Muscle layer of duodenum (tissue), 2 donors: ENCODE data around the gene SHC3.

ENCODE experiments used
- H3K27ac ChIP-seq: one replicate; pipeline ENCODE4 v1.7.0; 2013; ENCODE audit warnings: mild to moderate bottlenecking, low read length
- H3K27me3 ChIP-seq: one replicate; pipeline ENCODE4 v1.7.0; 2013; ENCODE audit warnings: low read depth, mild to moderate bottlenecking, control low read depth, low read length
- H3K36me3 ChIP-seq, 2 donors: one replicate each; pipeline ENCODE4 v1.7.0; 2013; ENCODE audit warnings: low read length in 2 of 2, control low read depth in 1 of 2, mild to moderate bottlenecking in 1 of 2; ENCODE audit not compliant: insufficient read depth in 2 of 2, control insufficient read depth in 1 of 2
- H3K4me1 ChIP-seq, 2 donors: one replicate each; pipeline ENCODE4 v1.7.0; 2013; ENCODE audit warnings: low read length in 2 of 2, mild to moderate bottlenecking in 2 of 2, control low read depth in 1 of 2, moderate library complexity in 1 of 2; ENCODE audit not compliant: insufficient read depth in 2 of 2, control insufficient read depth in 1 of 2
- H3K4me3 ChIP-seq, 2 donors: one replicate each; pipeline ENCODE4 v1.7.0; 2013; ENCODE audit warnings: low read length in 2 of 2, low read depth in 1 of 2, mild to moderate bottlenecking in 1 of 2
- H3K9me3 ChIP-seq, 2 donors: one replicate each; pipeline ENCODE4 v1.7.0; 2013; ENCODE audit warnings: low read length in 2 of 2, control low read depth in 1 of 2, mild to moderate bottlenecking in 1 of 2; ENCODE audit not compliant: control insufficient read depth in 1 of 2
- donor health status: healthy.

SHC3 gene

GRCh38 chr9:88990041-88990728, 188.4 kb downstream of the SHC3 start:
- H3K4me1 ChIP-seq, result peaks cover 9 to 19% of the 10 kb centered on the region in 2 donors
- no peaks in the 10 kb centered on the region for H3K36me3 ChIP-seq
- H3K27ac ChIP-seq, result no peak overlapping the region
- H3K27me3 ChIP-seq, result no peaks in the 10 kb centered on the region
- peak overlapping the region in 1 of 2 donors; percentile 80 for H3K4me3 ChIP-seq
- no peaks in the 10 kb centered on the region for H3K9me3 ChIP-seq

DNA sequence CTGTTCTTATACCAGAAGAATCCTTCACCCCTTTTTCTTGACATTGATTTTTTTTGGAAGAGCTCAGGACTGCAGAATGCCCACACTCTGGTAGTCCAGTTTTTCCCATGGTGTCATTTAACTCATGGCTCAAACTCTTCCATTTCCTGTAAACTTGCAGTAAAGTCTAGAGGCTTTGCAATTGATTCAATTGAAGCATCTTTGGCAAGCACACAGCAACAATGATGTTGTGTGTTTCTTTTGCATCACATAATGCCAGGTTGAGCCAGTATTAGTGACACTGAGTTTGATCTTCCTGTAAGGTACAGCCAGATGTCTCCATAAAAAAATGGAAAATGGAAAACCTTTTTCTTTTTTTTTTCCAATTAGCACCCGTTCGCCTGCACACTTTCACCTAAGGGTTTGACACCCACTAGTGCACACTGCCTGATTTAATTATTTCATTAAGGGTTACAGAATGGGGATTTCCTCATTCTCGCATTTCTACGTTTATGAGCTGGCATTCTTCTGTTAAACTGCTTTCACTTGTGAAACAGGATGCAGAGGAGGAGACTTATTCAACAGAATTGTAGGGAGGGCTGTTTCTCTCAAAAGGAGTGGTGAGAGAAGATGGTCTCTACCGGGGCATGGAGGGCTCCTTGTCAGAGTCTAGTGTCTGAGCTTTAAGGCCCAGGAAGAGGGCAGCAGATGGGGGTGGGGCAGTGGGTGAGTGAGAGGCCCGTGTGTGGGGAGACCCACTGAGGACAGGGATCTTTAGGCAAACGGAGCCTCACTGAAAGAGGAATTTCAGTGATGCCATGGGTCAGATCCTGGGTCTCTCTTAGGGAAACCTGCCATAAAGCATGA, 189.6 kb downstream of the SHC3 start:
- peak overlapping the region; percentile 26 for H3K27ac ChIP-seq
- peaks cover 6 to 8% of the 10 kb centered on the region in 2 donors for H3K4me1 ChIP-seq
- H3K9me3 ChIP-seq, result no peaks in the 10 kb centered on the region
- H3K27me3 ChIP-seq, result no peaks in the 10 kb centered on the region
- no peak overlapping the region for H3K4me3 ChIP-seq
- no peaks in the 10 kb centered on the region for H3K36me3 ChIP-seq

- Histone ChIP-seq H3K4me1 (peaks cover 0 to 3% of the 10 kb centered on the region in 2 donors), H3K9me3 (no peaks in the 10 kb centered on the region), H3K27me3 (no peaks in the 10 kb centered on the region), H3K4me3 (no peak overlapping the region), H3K36me3 (no peaks in the 10 kb centered on the region), H3K27ac (no peak overlapping the region)
Measured at GRCh38 chr9:88987661-88988060, 191.0 kb downstream of the SHC3 start.

DNA sequence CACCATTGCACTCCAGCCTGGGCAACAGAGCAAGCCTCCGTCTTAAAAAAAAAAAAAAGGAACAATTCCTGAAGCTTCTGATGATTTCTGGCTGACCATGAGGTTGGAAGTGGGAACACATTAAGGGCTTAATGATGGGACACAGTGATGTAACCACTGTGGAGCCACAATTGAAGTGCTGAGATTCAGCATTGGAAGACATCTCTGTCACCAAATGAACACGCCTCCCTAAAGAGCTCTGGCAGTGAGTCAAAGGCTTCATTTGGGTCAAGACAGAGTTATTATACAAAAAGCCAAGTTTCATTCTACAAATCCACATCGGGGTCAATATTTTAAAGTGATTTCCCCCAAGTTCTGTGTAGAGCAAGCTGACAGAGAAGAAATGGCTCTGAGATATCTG, 191.8 kb downstream of the SHC3 start:
- Histone ChIP-seq H3K27ac (no peak overlapping the region), H3K4me3 (no peak overlapping the region), H3K9me3 (peaks cover 0 to 5% of the 10 kb centered on the region in 2 donors), H3K4me1 (peaks cover 0 to 3% of the 10 kb centered on the region in 2 donors), H3K27me3 (no peaks in the 10 kb centered on the region), H3K36me3 (no peaks in the 10 kb centered on the region)

- Histone ChIP-seq H3K27ac (no peak overlapping the region), H3K36me3 (no peaks in the 10 kb centered on the region), H3K9me3 (peaks cover 0 to 5% of the 10 kb centered on the region in 2 donors), H3K4me1 (peaks cover 0 to 3% of the 10 kb centered on the region in 2 donors), H3K27me3 (no peaks in the 10 kb centered on the region), H3K4me3 (no peak overlapping the region)
Measured at GRCh38 chr9:88985616-88986015, 193.0 kb downstream of the SHC3 start.

DNA sequence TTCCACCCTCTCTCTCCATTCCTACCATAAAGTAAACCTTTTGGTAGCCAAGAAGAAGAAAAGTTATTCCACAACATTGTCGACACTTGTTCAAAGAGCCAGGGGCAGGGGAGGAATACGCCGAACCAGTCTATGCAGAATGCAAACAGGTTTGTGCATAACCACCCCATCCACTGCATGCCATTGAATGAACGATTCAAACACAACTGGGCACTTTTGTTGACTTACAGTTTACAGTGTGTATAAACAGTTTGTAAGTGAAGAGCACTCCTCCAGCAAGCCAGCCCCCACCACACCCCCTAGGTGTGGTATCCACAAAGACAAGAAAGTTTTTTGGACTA, 194.1 kb downstream of the SHC3 start:
- no peak overlapping the region for H3K4me3 ChIP-seq
- no peaks in the 10 kb centered on the region for H3K4me1 ChIP-seq
- no peaks in the 10 kb centered on the region for H3K36me3 ChIP-seq
- H3K27ac ChIP-seq, result no peak overlapping the region
- H3K9me3 ChIP-seq, result peaks cover 0 to 5% of the 10 kb centered on the region in 2 donors
- no peaks in the 10 kb centered on the region for H3K27me3 ChIP-seq

DNA sequence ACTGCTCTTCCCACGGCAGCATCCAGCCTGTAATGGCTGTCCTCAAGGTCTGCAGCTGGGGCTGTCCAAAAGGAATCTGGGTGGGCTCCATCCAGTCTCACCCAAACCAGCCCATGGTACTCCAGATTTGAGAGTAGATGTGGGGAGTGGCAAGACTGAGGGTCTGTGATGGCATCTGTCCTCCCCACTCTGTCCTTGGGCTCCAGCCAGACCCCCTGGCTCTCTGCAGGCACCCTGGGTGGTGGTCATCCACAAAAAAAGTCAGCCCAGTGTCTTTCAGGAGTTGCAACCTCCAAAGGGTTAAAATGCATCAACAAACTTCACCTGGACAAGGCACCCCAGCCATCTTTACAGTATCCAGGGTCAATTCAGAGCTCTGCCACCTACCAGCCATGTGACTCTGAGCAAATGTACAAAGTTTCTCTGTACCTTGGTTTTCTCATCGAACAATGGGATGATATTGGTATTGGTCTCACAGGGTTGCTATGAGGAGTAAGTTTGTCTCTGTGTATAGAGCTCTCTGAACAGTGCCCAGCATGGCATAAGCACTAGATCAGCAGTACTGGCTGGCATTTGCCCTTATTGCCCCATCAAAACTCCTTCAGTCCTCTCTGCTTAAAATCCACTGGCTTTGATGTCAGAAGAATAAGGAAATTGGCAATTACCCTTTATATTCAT, 194.6 kb downstream of the SHC3 start:
- no peaks in the 10 kb centered on the region for H3K27me3 ChIP-seq
- no peaks in the 10 kb centered on the region for H3K36me3 ChIP-seq
- no peak overlapping the region for H3K27ac ChIP-seq
- peaks cover 0 to 5% of the 10 kb centered on the region in 2 donors for H3K9me3 ChIP-seq
- H3K4me3 ChIP-seq, result no peak overlapping the region
- no peaks in the 10 kb centered on the region for H3K4me1 ChIP-seq

- Histone ChIP-seq H3K4me3 (no peak overlapping the region), H3K36me3 (no peaks in the 10 kb centered on the region), H3K9me3 (peaks cover 0 to 5% of the 10 kb centered on the region in 2 donors), H3K27me3 (no peaks in the 10 kb centered on the region), H3K4me1 (peaks cover 0 to 6% of the 10 kb centered on the region in 2 donors), H3K27ac (no peak overlapping the region)
Measured at GRCh38 chr9:88980740-88981203, 197.8 kb downstream of the SHC3 start.

DNA sequence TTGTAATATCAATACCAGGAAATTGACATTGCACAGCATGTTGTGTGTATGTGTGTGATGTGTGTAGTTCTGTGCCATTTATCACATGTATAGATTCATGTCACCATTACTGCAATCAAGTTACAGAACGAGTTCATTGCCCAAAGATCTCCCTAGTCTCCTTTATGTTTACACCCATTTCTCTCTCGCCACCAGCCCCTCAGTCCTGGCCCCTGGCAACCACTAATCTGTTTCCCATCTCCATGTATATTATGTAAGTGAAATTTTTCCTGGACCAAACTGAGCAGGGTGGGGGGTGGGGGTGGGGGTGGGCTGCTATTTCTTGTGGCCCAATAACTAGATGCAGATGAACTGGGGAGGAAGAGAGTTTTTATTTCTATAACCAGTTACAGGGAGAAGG, 198.8 kb downstream of the SHC3 start:
- no peak overlapping the region for H3K27ac ChIP-seq
- H3K9me3 ChIP-seq, result peaks cover 0 to 5% of the 10 kb centered on the region in 2 donors
- H3K4me3 ChIP-seq, result no peak overlapping the region
- H3K36me3 ChIP-seq, result no peaks in the 10 kb centered on the region
- no peaks in the 10 kb centered on the region for H3K27me3 ChIP-seq
- H3K4me1 ChIP-seq, result peaks cover 0 to 9% of the 10 kb centered on the region in 2 donors

DNA sequence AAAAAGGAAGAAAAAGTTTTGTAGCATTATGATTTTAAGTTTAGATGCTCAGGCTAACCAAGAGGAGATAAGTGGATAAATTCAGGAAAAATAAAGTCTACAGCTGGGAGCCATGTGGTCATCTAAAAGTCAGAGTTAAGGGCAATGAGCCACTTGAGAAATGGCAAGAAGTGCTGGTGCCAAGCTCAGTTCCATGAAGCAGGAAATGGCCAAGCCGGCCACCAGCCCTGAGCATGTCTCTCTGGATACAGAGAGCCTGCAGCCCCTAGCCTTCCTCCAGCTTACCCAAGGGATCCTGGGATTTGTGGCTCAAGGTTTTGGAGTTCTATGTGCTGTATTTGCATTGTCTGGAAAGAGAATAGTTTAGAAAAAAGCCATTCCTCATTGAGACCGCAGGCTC, 199.6 kb downstream of the SHC3 start:
- Histone ChIP-seq H3K9me3 (peaks cover 0 to 5% of the 10 kb centered on the region in 2 donors), H3K4me1 (peaks cover 0 to 9% of the 10 kb centered on the region in 2 donors), H3K36me3 (no peaks in the 10 kb centered on the region), H3K27me3 (no peaks in the 10 kb centered on the region), H3K4me3 (no peak overlapping the region), H3K27ac (no peak overlapping the region)

- H3K27me3 ChIP-seq, result no peaks in the 10 kb centered on the region
- peaks cover 0 to 8% of the 10 kb centered on the region in 2 donors for H3K9me3 ChIP-seq
- no peak overlapping the region for H3K4me3 ChIP-seq
- H3K36me3 ChIP-seq, result no peaks in the 10 kb centered on the region
- H3K4me1 ChIP-seq, result peaks cover 0 to 9% of the 10 kb centered on the region in 2 donors
- no peak overlapping the region for H3K27ac ChIP-seq
Measured at GRCh38 chr9:88978034-88978433, 200.6 kb downstream of the SHC3 start.
